ENCODE results near the gene DMRTC2.
A peak's percentile ranks its signal among the peaks of the same experiment; 100 is the strongest.
"Not testable (repeated sequence)": the region's sequence is repeated elsewhere in the genome, so short reads cannot be mapped to it uniquely, and the experiment has no call there.

DMRTC2 gene

DNA sequence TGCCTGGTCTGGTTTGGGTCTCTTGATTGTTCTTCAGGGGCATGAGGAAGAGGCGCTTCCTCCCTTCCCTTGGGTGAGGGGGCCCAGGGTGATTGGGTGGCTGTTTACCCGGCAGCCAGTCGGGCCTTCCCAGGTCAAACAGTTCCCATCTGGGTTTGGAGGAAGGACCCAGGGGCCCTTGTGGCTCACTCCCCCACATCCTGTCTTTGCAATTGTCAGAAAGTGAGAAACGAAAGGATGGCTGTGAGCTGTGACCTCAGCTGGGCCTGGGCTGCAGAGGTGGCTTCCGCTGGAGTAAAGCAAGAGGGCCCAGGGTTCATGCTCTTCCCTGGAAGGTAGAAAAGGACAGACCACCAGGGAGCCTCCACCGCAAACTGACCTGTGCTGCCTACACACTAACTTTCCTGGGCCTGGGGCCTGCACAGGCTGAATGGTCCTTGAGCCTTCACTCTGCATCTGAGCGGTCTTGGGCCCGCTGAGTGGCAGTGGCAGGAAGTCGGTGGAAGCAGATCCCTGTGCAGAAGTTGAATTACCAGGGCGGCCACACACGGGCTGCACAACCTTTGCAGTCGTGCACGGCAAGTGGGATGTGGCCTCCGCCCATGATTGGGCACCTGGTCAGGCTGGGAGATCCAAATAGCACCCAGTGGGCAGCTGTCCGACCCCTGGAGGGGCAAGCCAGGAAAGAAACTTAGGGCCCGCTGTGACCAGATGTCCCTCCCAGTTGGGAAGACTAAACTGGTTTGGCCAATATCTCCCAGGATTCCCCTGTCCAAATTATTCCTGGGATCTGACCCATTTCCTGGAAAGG lies 26.9 kb downstream of the DMRTC2 start:
- peak in 1 of 2 experiments; percentile 43 for DNase-seq

DNA sequence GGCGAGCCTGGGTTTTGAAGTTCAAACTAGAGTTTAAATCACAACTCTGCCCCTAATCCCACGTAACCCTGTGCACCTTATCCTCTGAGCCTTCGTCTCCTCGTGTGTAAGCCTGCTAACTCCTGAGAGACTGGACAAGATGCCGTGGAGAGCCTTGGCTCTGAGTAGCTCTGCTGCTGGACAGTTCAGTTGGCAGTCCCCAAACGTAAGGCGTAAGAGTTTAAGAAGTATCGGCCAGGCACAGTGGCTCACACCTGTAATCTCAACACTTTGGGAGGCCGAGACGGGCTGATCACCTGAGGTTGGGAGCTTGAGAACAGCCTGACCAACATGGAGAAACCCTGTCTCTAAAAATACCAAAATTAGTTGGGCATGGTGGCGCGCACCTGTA lies 27.5 kb downstream of the DMRTC2 start:
- no peak for DNase-seq

DNA sequence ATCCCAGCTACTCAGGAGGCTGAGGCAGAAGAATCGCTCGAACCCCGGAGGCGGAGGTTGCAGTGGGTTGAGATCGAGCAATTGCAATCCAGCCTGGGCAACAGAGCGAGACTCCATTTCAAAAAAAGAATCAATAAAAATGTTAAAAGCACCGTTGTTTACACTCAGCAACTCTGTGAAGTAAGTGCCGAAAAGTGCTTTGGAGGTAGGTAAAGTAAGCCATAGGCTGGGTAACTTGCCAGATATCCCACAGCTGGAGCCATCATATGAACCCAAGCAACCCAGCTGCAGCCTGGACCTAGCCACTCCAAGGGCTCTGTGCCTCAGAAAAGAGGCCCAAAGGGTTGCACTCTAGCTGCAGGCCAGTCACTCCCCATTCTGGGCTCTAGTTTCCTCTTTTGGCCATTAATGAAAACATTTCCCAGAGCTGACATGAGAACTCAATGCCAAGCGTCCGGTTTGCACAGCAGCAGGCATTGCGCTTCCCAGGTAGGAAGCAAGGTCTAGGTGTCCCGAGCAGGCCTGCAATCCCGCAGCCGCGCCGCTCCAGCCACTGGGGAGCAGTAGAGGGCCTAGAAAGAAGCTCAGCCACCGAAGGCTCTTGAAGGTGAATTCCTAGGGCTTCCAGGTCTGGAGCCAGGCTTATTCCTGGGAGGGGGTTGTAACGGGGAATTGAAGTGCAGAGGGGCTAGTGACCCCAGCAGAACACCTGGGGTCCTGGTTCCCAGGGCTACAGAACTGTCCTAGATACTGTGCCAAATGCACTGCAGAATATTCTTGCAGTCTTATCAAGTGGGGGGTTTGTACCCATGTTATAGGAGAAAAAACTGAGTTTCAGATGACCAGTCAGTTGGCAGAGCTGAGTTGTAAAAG lies 28.2 kb downstream of the DMRTC2 start:
- peak; percentile 83 to 96 for DNase-seq

DNA sequence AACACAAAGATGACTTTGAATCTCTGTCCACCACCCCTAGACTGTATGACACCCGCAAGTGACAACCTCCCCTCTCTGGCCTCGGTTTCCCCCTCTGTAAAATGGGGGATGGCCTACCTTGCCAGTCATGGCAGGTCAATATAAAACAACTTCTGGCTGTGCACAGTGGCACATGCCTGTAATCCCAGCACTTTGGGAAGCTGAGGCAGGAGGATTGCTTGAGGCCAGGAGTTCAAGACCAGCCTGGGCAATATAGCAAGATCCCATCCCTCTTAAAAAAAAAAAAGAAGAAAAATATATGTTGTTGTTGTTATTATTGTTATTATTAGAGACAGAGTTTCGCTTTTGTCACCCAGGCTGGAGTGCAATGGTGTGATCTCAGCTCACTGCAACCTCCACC lies 31.1 kb downstream of the DMRTC2 start:
- not testable (repeated sequence) for DNase-seq

DNA sequence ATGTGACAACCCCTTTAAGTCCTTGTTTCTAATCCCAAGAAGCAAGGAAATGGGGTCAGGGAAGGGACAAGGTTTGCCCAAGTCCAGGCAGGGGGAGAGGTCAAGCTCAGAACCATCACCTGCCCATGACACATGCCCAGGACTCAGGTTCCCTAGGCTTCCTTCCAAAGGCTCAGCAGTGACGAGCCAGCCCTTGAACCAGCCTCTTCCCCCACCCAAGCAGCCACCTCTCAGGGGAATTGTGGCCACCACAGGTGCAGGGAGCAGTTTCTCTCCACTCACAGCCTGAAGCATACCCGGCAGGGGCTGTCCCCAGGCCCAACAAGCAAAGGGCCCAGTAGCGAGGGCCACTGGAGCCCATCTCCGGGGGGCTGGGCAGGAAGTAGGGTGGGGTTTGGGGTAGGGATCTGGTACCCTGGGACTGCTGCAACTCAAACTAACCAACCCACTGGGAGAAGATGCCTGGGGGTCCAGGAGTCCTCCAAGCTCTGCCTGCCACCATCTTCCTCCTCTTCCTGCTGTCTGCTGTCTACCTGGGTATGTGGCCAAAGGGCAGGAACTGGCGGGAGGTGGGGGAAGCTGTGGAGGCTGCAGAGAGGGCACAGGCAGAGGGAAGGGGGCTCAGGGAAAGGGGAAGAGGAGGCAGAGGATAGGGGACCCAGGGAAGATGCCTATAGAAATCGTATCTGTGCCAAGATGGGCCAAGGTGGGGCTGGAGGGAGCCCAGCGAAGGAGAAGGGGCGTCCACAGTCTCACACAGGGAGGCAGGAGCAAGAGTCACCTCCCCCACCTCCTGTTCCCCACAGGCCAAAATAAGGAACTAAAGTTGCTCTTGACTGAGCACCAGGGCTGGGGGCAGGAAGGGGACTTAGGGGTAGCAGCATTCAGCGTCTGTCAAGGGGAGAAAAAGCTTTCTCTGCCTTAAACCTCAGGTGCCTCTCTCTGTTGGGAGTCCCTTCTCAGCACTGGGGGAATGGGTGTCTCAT lies 32.3 kb downstream of the DMRTC2 start, which contains the start of gene CD79A:
Gene CD79A, plus strand, starts transcription at position 433 of the 986 bp plus-strand sequence. Its CDS starts 26 bp downstream, at position 459.
- DNase-seq, result peak; percentile 32 to 77

DNA sequence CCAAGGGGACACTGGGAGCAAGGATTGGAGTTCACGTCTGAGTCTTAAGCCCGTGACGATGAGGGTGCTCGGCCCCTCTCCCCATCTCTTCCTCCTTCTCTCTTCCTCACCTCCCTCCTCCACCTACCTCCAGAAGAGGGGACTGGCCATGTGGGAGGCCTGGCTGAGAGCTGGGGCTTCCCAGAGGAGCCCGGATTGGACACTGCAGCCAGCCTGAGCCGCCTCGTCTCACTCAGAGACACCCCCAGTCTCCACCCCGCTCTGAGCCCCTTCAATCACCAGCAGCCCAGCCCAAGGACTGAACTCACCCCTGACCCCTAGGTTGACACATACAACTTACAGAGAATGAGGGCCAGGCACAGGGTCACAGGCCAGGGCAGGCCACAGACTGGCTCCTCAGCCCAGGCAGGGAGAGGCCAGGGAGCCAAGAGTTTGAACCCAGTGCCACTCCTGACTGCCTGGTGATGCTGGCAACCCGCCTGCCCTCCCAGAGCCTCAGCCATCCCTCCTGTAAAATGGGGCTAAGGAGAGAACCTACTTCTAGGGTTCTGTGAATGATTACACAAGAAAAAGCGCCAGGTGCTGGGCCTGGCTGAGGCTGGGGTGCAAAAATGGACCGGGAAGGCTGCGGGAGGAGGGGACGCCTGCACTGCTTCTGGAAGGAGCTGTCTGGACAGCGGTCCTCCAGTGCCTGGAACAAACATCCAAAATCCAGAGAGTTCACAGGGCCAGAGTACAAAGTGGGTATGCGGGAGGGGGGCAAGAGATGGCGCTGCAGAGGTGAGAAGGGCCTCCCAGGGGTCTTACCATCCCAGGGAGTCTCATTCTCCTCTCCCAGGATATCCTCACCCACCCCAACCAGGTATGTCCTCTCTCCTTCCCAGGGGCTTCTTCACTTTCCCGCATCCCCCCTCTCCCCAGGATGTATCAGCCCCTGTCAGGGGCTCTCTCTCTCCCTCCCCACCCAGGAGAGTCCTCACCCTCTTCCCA lies 33.4 kb downstream of the DMRTC2 start:
- DNase-seq, result no peak

DNA sequence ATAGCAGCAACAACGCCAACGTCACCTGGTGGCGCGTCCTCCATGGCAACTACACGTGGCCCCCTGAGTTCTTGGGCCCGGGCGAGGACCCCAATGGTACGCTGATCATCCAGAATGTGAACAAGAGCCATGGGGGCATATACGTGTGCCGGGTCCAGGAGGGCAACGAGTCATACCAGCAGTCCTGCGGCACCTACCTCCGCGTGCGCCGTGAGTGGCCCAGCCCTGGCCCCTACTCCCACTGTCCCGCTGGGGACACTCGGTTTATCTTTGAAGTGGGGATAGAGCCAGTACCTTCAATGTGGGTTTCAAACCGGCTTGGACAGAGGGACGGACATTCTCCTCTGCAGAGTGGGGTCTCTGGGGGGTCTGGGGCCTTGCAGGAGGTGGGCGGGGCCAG lies 34.2 kb downstream of the DMRTC2 start:
- DNase-seq, result no peak

DNA sequence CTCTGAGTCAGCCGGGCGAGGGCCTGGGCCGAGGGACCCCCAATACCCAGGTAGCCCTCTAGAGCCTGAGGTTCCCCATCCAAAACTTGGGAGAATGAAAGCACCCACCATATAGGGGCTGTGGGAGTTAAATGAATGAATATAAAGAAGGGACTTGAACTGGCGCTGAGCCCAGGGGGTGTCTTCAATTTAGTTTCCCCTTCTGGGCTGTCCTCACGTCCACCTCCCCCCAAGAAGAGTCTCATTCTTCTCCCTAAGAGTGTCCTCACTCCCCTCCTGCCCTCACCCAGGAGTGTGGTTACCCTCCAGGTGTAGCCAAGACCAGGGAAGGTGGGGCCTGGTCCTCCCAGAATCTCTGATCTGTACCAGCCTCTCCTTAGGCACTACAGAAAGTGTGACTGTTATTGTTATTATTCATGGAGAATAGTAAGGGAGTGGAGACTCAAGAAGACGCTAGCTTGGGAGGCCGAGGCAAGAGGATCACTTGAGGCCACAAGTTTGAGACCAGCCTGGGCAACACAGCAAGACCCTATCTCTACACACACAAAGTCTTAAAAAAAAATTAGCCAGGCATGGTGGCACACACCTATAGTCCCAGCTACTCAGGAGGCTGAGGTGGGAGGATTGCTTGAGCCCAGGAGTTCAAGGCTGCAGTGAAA lies 35.0 kb downstream of the DMRTC2 start:
- no peak for DNase-seq

DNA sequence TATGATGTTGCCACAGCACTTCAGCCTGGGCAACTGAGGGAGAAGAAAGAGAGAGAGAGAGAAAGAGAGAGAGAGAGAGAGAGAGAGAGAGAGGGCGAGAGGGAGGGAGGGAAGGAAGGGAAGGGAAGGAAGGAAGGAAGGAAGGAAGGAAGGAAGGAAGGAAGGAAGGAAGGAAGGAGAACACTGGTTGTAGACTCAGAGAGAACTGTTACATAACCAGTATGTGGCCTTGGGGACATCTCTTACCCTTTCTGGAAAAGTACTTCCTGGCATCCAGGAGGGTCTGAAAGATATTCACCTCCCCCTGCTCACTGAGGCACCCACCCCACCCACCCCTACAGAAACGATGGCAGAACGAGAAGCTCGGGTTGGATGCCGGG lies 35.5 kb downstream of the DMRTC2 start:
- no peak for DNase-seq

DNA sequence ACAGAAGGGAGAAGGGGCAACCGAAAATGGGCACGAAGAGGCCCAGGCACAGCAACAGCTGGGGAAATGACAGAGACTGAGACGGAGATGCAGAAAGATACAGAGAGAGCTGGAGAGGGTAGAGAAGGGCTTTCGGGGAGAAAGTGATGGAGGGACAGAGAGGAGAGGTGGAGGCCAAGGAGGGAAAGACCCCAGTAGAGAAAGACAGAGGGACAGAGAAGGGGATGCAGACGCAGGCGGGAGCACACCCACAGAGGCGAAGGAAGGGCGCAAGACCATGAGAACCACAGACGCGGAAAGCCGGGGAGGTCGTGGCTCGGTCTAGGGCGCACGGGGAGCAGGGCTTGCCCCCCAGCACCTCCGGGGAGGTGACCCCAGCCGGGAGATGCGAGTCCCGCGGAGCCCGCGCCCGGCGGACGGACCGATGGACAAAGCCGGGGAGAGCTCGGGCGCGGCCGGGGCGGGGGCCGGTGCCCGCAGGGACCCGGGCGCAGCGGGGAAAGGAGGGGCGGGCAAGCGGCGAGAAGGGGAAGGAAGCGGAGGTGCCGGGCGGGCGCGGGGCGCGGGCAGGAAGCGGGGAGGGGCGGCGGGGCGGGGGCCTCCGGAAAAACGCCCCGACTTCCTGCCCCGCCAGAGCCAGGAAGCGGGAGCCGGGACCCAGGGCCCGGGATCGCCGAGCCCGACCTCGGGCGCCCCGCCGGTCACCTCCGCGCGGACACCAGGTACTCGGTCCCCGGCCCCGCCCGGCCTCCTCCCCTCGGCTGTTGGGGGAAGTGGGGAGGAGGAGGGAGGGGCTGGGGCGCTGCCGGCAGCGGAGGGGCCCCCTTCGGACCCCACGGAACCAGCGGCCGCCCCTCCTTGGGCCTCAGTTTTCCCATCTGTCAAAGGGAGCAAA lies 38.0 kb downstream of the DMRTC2 start, which contains the start of gene ARHGEF1:
Gene ARHGEF1, plus strand, starts transcription at position 617 of the 895 bp plus-strand sequence. CDS start 4,899 bp downstream, outside the sequence.
- DNase-seq, result peak in 1 of 2 experiments; percentile 69

DNA sequence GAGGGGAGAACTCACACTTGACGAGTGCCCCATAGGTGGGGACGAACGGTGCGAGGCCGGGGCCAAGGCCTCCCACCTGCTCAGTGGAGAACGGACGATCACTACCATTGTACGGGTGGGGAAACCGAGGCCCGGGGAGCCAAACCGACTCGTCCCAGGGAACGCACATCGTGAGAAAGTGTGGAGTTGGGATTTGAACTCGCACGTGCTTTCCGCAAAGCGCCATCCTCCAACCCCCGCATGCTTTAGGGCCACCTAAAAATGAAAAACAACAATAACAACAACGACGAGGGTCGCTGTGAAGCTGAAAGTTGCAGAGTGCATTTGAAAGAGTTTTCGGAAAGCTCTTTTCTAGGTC lies 38.6 kb downstream of the DMRTC2 start:
- DNase-seq, result no peak

DNA sequence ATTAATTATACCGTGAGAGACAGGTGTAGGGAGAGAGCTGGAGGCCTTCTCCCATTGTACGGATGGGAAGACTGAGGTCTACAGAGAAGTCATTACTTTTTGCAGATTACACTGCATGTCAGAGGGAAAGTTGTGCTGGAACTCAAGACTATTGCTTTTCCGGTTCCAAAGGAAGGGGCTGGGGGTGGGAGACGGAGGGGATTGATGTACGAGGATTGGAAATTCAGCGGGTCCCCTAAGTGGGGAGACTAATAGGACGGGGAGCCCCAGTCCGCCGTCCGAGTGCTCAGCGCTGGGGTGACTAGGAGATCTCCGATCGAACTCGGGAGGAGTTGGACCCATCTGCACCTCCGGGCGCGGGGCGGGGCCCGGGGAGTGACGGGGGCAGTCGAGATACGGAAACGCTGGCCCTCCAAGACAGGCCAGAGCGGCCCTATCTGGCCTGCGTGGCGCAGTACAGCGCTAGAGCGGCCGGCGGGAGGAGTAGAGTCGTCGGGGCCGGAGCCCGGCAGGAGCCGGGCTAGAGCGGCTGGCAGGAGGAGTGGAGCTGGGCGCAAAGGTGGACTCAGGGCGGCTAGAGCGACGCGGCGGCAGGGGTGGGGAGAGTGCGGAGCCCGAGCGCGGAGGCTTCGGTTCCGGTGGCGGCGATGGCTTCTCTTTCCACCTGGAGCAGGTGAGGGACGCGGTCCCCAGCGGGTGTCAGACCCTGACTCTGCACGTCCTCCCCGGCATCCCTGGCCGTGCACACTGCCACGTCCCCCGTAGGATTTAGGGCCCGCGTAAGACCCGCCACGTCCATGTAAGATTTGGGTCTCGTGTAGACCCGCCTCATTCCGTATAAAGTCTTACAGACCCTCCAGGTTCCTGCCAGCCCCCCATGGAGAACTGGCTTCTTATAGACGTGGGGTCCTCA lies 39.2 kb downstream of the DMRTC2 start:
- DNase-seq, result peak; percentile 96 to 100

DNA sequence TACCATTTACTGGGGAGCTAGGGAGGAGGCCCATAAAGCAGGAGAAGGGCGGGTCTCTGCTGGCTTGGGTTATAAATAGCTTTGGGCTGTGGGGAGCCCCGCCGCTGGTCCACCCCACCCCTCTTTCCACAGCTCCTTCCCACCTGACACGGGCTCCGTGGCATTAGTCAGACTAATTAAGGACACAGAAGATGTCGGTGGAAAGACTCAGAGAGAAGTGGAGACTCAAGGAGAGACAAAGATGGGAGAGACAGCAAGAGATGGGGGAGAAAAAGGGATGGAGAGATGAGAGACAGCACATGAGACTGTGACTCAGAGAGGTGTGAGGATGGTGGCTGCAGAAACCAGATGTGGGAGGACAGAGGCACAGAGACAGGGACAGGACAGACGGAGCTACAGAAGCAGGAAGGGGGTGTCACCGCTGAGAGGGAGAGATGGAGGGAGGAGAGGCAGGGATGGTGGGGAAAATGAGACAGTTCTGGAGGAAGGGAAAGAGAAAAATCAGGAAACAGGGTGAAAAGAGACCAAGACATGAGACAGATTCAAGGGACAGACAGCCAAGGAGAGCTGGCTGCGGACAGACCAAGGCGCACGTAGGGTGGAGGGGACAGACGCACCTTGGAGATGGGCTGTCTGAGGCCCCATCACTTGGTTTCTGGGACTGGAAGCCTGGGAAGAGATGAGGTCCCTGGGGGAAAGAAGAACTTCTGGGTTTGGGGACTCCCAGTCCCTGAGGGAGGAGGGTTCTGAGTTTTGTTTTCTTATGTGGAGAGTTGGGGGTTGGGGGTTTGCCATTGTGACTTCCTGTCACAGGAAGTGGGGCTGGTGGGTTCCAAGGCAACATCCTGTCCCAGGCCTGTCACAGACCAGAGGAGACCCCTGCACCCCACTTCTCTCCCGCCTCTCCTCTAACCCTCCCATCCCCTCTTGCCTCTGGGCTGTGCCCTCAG lies 42.2 kb downstream of the DMRTC2 start:
- no peak for DNase-seq

DNA sequence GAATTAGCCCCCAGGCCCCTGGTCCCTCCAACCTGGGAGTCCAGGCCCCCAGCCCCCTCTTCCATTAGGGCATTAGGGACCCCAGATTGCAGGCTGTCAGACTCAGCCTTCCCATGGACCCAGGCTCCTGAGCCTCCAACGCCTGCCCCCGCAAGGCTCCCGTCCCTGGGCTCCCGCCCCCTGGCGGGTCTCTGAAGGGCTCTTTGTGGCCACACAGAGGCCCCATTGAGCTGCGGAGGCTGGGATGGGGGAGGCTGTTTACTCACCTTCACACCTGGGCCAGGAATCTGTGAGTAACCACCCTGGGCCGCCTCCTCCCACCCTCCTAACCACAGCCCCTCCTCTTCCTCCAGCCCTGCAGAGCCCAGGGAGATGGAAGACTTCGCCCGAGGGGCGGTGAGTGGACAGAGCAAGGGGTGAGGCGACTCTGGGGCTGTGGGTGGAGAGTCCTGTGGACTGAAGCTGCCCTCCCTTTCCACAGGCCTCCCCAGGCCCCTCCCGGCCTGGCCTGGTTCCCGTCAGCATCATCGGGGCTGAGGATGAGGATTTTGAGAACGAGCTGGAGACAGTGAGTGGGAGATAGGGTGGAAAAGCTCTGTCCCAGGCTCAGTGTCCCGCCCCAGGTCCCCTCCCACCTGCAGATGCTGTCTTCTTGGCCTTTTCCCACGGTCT lies 43.0 kb downstream of the DMRTC2 start:
- DNase-seq, result peak; percentile 75 to 92

DNA sequence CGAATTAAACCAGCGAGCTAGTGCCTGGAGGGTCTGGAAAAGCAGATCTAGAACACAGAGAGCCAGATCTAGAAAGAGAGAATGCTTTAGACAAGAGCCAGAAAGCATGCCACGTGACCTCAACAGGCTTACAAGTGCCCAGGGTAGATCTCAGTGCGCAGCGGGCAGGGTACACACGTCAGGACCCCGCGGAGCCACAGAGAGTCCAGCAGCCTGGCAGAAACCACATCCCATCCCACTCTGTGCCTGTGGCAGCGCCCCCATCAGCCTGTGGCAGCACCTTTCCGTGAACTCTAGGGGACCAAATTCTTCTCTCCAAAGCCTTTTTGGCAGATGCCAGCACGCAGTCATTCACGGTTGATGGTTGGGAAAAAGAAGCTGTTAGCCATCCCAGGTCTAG lies 44.1 kb downstream of the DMRTC2 start:
- DNase-seq, result no peak

DNA sequence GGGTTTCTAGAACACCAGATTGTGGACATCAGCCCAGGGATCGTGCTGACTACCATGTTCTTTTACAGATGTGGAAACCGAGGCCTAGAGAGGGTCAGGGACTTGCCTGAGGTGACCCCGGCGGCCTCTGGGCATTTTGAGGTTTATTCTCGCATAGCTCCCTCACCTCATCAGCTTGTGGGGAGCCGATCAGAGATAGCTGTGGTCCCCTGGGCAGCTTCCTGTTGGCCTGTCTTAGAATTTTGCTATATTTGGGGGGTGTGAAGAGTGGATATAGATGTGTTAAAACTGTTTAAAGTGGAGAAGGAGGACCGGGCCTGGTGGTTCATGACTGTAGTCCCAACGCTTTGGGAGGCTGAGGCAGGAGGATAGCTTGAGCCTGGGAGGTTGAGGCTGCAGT lies 45.1 kb downstream of the DMRTC2 start:
- no peak for DNase-seq

DNA sequence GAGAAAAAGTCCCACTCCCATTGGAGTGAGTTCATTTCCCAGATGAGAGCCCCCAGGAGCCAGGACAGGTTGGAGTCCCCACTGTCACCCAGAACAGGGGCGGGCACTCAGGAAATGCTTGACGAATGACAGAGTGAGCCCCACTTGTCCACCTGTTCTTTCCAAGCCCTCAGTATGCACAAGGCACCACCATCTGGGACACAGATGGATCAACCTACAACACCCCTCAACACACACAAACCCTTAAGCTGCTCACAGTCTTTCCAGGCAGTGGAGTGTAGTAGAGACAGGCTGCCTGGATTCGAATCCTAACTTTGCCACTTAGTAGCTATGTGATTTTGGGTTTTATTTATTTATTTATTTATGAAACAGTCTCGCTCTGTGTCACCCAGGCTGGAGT lies 46.1 kb downstream of the DMRTC2 start:
- DNase-seq, result no peak

Measured in NCI-H526 (cell line).